Keratinocyte (primary cell): ENCODE measurements around the gene ESD. TPM values are rescaled to one million over a fixed set of nuclear protein-coding genes. Genes with fewer than 3 reads are reported as not detected.

Experiments
- DNase-seq: peaks from one replicate; pipeline ENCODE4 v3.0.0-alpha.2; 2011; ENCODE audit warnings: low read depth, missing footprints, low spot score
- FAIRE-seq: peaks from 2 replicates; lab custom pipeline; 2011; peaks lifted over from hg19 to GRCh38; lab: Jason Lieb, UNC
- H2AFZ ChIP-seq: 2 replicates; pipeline ENCODE4 v1.6.0; 2012; ENCODE audit warnings: low read length, control low read depth, inconsistent platforms; ENCODE audit not compliant: control insufficient read depth
- H3K27ac ChIP-seq: 2 replicates; pipeline ENCODE4 v1.5.1; 2011; ENCODE audit warnings: low read length; ENCODE audit not compliant: control insufficient read depth, insufficient read depth
- H3K27me3 ChIP-seq: 3 replicates; pipeline ENCODE4 v1.6.0; 2011; ENCODE audit warnings: low read length; ENCODE audit not compliant: control insufficient read depth, insufficient read depth; ENCODE audit errors: extremely low read depth
- H3K36me3 ChIP-seq, 2 experiments: 2 replicates in 1 of 2; 3 replicates in 1 of 2; pipeline ENCODE4 v1.5.1; 2011; ENCODE audit warnings: low read length in 2 of 2, mild to moderate bottlenecking in 1 of 2; ENCODE audit not compliant: control insufficient read depth in 2 of 2, insufficient read depth in 2 of 2; ENCODE audit errors: extremely low read depth in 1 of 2
- H3K4me1 ChIP-seq: 3 replicates; pipeline ENCODE4 v1.5.1; 2011; ENCODE audit warnings: low read length; ENCODE audit not compliant: control insufficient read depth, insufficient read depth; ENCODE audit errors: extremely low read depth
- H3K4me2 ChIP-seq: 3 replicates; pipeline ENCODE4 v1.6.0; 2011; ENCODE audit warnings: low read depth, low read length; ENCODE audit not compliant: control insufficient read depth, insufficient read depth; ENCODE audit errors: extremely low read depth
- H3K4me3 ChIP-seq, 3 experiments: fragments of 200-600 bp in 1 of 3; sonication (generic) in 1 of 3; 2 replicates in 2 of 3; 3 replicates in 1 of 3; pipeline ENCODE4 v1.5.1; 2011 to 2016; ENCODE audit warnings: low read length in 3 of 3, mild to moderate bottlenecking in 3 of 3, control low read depth in 2 of 3, inconsistent platforms in 1 of 3, low read depth in 1 of 3, mixed read lengths in 1 of 3, mixed run types in 1 of 3, moderate library complexity in 1 of 3; ENCODE audit not compliant: control insufficient read depth in 2 of 3, insufficient read depth in 2 of 3; ENCODE audit errors: extremely low read depth in 1 of 3
- H3K79me2 ChIP-seq: 2 replicates; pipeline ENCODE4 v1.6.0; 2012; ENCODE audit warnings: low read length; ENCODE audit not compliant: control insufficient read depth, insufficient read depth
- H3K9ac ChIP-seq: 3 replicates; pipeline ENCODE4 v1.6.0; 2011; ENCODE audit warnings: low read length; ENCODE audit not compliant: control insufficient read depth, insufficient read depth; ENCODE audit errors: extremely low read depth
- H3K9me1 ChIP-seq: 3 replicates; pipeline ENCODE4 v1.6.0; 2011; ENCODE audit warnings: low read length; ENCODE audit not compliant: control insufficient read depth, insufficient read depth; ENCODE audit errors: extremely low read depth
- H3K9me3 ChIP-seq: 2 replicates; pipeline ENCODE4 v1.5.1; 2012; ENCODE audit warnings: low read depth, low read length; ENCODE audit not compliant: control insufficient read depth
- H4K20me1 ChIP-seq: 3 replicates; pipeline ENCODE4 v1.6.0; 2011; ENCODE audit warnings: low read length; ENCODE audit not compliant: control insufficient read depth, insufficient read depth; ENCODE audit errors: extremely low read depth
- CTCF ChIP-seq, 3 experiments: IDR thresholded peaks in 1 of 3; conservative IDR thresholded peaks in 1 of 3; optimal IDR thresholded peaks in 1 of 3; 2 replicates in 2 of 3; 3 replicates in 1 of 3; pipeline versions ENCODE3 to v1.5.1; 2011; ENCODE audit warnings: low read length in 3 of 3, mild to moderate bottlenecking in 3 of 3, moderate library complexity in 2 of 3, control low read depth in 1 of 3, inconsistent platforms in 1 of 3; ENCODE audit not compliant: insufficient read depth in 2 of 3; ENCODE audit errors: extremely low read depth in 1 of 3
- EZH2 ChIP-seq: IDR thresholded peaks from one replicate; pipeline ENCODE4 v1.6.1; 2012; ENCODE audit warnings: inconsistent platforms, mild to moderate bottlenecking, low read length, moderate library complexity
- dilution Hi-C: fragments of 300-500 bp; cut with MboI; formaldehyde crosslinking; loops from one replicate; pipeline ENCODE4 v1.7.0; 2020; ENCODE audit warnings: low sequenced_read_pairs; ENCODE audit not compliant: extremely low pct_ligation_motif_present
- polyA plus RNA-seq, 5 experiments: library from polyadenylated mRNA; depleted of rRNA in 3 of 5; stranded (reverse) in 3 of 5; stranded (forward) in 1 of 5; unstranded in 1 of 5; fragments of >200 nt; gene quantifications; 1 replicate in 1 of 5; 2 replicates in 3 of 5; 3 replicates in 1 of 5; pipeline versions ENCODE4 v1.2.1 to v1.2.3, GENCODE V29; 2011 to 2012; ENCODE audit warnings: missing spikeins in 2 of 5, low read depth in 1 of 5, low replicate concordance in 1 of 5

Gene ESD
- polyA plus RNA-seq, 1 donor (not counting 4 experiments of a cell fraction or from before 2014, with no cell fraction given) = 181 TPM

GRCh38 chr13:46796129-46796514 is 839 bp downstream of the ESD start:
- H3K9ac ChIP-seq = peak overlapping the region; percentile 97
- dilution Hi-C loops = no loop called here
- DNase-seq (no peak), FAIRE-seq (no peak)
- H3K4me3 ChIP-seq = peak overlapping the region; percentile 88 to 93 (median 91)
- peaks cover 21% of the 10 kb centered on the region for H3K4me1 ChIP-seq
- peak overlapping the region; percentile 99 for H2AFZ ChIP-seq
- peaks cover 37% of the 10 kb centered on the region for H3K79me2 ChIP-seq
- H3K27ac ChIP-seq = peak overlapping the region; percentile 95
- H3K36me3 ChIP-seq = peaks cover 0 to 3% of the 10 kb centered on the region in 2 experiments
- H4K20me1 ChIP-seq = no peaks in the 10 kb centered on the region
- TF ChIP-seq CTCF (optimal IDR thresholded peaks at IDR 0.05 in 1 of 3, IDR thresholded peaks at IDR 0.05 in 1 of 3, conservative IDR thresholded peaks at IDR 0.05 in 1 of 3; ENCODE audit: extremely low read depth in 1 of 3, insufficient read depth in 2 of 3, low read length in 3 of 3) = no peak
- TF ChIP-seq EZH2 = no peak
- H3K9me1 ChIP-seq = no peaks in the 10 kb centered on the region
- H3K27me3 ChIP-seq = no peaks in the 10 kb centered on the region
- peak overlapping the region; percentile 73 for H3K4me2 ChIP-seq
- no peaks in the 10 kb centered on the region for H3K9me3 ChIP-seq

- DNase-seq = no peak
- no peaks in the 10 kb centered on the region for H3K9me3 ChIP-seq
- H3K4me3 ChIP-seq = peak overlapping the region in 1 of 3 experiments; percentile 27
- peak overlapping the region; percentile 73 for H3K4me2 ChIP-seq
- no peak for FAIRE-seq
- dilution Hi-C loops = no loop called here
- H3K9ac ChIP-seq = no peak overlapping the region
- H3K79me2 ChIP-seq = peaks cover 37% of the 10 kb centered on the region
- H2AFZ ChIP-seq = no peak overlapping the region
- H3K27ac ChIP-seq = no peak overlapping the region
- peaks cover 0 to 8% of the 10 kb centered on the region in 2 experiments for H3K36me3 ChIP-seq
- H4K20me1 ChIP-seq = no peaks in the 10 kb centered on the region
- TF ChIP-seq EZH2 (no peak), CTCF (optimal IDR thresholded peaks at IDR 0.05 in 1 of 3, IDR thresholded peaks at IDR 0.05 in 1 of 3, conservative IDR thresholded peaks at IDR 0.05 in 1 of 3; ENCODE audit: extremely low read depth in 1 of 3, insufficient read depth in 2 of 3, low read length in 3 of 3) (peak in 1 of 3 experiments; percentile 17)
- peaks cover 21% of the 10 kb centered on the region for H3K4me1 ChIP-seq
- H3K27me3 ChIP-seq = no peaks in the 10 kb centered on the region
- no peaks in the 10 kb centered on the region for H3K9me1 ChIP-seq
These were observed 1.6 kb downstream of the ESD start for GRCh38 chr13:46795321-46795720.
